ENCODE data around the gene INPPL1. TPM values are rescaled to one million over a fixed set of nuclear protein-coding genes. Genes with fewer than 3 reads are reported as not detected.
A peak's percentile ranks its signal among the peaks of the same experiment; 100 is the strongest.

The INPPL1 gene
- total and polyA plus RNA-seq, 12 donors, result 50.1 to 146 (median 107) TPM

DNA sequence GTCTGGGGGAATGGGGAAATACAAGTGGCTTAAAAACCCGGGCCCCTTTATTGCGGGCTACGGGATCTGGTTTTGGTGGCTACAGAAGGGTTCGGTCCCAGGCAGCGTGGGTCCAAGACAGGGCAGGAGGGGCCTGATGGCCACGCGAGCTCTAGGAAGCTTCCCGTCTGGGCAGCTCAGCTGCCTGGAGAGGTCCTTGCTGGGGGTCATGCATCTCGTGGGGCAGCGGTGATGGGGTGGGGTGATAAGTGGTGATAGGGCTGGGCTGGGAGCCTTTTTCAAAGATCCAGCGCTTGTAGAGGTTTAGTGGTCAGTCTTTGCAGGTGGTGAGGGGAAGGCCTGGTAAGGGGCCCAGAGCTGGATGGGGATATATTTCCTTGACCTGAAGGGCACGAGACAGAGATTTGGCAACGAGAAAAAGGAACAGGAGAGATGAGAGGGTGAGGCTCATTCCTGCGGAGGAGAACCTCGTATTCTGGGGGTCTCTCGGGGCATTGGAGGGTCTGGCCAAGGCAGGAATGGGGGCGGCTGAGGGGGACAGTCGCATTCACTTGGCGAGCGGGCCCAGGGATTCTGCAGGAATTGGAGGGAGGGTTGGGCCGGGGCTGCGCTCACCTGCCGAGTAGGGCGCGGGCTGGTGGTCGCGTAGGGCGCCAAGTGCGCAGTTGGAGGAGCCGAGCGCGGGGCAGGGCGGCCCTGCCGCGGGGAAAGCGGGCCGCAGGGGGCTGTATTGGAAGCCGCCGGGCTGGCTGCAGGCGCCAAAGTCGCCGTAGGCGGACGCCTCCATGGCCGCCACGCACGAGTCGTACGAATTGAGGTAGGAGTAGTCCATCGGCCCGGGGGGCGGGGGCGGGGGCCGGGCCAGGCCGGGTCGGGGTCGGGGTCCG is 18.8 kb downstream of the INPPL1 start:
- TF ChIP-seq, protein P1, sequence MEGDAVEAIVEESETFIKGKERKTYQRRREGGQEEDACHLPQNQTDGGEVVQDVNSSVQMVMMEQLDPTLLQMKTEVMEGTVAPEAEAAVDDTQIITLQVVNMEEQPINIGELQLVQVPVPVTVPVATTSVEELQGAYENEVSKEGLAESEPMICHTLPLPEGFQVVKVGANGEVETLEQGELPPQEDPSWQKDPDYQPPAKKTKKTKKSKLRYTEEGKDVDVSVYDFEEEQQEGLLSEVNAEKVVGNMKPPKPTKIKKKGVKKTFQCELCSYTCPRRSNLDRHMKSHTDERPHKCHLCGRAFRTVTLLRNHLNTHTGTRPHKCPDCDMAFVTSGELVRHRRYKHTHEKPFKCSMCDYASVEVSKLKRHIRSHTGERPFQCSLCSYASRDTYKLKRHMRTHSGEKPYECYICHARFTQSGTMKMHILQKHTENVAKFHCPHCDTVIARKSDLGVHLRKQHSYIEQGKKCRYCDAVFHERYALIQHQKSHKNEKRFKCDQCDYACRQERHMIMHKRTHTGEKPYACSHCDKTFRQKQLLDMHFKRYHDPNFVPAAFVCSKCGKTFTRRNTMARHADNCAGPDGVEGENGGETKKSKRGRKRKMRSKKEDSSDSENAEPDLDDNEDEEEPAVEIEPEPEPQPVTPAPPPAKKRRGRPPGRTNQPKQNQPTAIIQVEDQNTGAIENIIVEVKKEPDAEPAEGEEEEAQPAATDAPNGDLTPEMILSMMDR (IDR thresholded peaks at IDR 0.05), result no peak
- H3K9me3 ChIP-seq, result no peaks in the 10 kb centered on the region
- 21 to 23% methylated on average over 39 to 58 of the region's 58 CpGs for WGBS, 2 donors
- DNase-seq (no peak), ATAC-seq (no peak)
- intact Hi-C loops (cut with DNase I), result loop anchor here in 1 of 10 donors (5.0 kb wide), 1 partner anchor 169 kb away; no protein-coding TSS in a partner anchor
- peaks cover 0 to 2% (median 0%) of the 10 kb centered on the region in 9 donors for H3K36me3 ChIP-seq
- no peak overlapping the region for H3K27ac ChIP-seq
- H3K27me3 ChIP-seq, result peaks cover 13 to 100% (median 82%) of the 10 kb centered on the region in 7 donors
- peak overlapping the region in 8 of 10 donors; percentile 2 to 46 (median 30) for H3K4me3 ChIP-seq
- H3K4me1 ChIP-seq, result peaks cover 10 to 43% (median 35%) of the 10 kb centered on the region in 9 donors

- Histone ChIP-seq H3K4me1 (peaks cover 10 to 37% (median 29%) of the 10 kb centered on the region in 9 donors), H3K4me3 (peak within 1 kb of the TSS in 9 of 10 donors; percentile 2 to 46 (median 30)), H3K9me3 (no peaks in the 10 kb centered on the region), H3K27ac (no peak within 1 kb of the TSS), H3K27me3 (peaks cover 13 to 99% (median 86%) of the 10 kb centered on the region in 7 donors), H3K36me3 (no peaks in the 10 kb centered on the region)
- TF ChIP-seq, protein P1 (IDR thresholded peaks at IDR 0.05), result no peak
- DNase-seq (peak in 1 of 2 donors; percentile 4), ATAC-seq (no peak)
- intact Hi-C loops (cut with DNase I), result loop anchor here in 1 of 10 donors (5.0 kb wide), 1 partner anchor 168 kb away; no protein-coding TSS in a partner anchor
- 1% methylated on average over 24 to 37 of the region's 37 CpGs for WGBS, 2 donors
These were observed 19.4 kb downstream of the INPPL1 start, which contains the start of gene PHOX2A for GRCh38 chr11:72244060-72244360. Gene PHOX2A, minus strand, starts transcription at chr11:72244176. Its CDS starts 172 bp downstream, at chr11:72244004.

GRCh38 chr11:72244361-72245262 is 20.0 kb downstream of the INPPL1 start:
- DNase-seq (no peak), ATAC-seq (no peak)
- Histone ChIP-seq H3K9me3 (no peaks in the 10 kb centered on the region), H3K4me1 (peaks cover 7 to 31% (median 23%) of the 10 kb centered on the region in 9 donors), H3K36me3 (no peaks in the 10 kb centered on the region), H3K27ac (no peak overlapping the region), H3K4me3 (peak overlapping the region in 9 of 10 donors; percentile 2 to 46 (median 30)), H3K27me3 (peaks cover 13 to 99% (median 92%) of the 10 kb centered on the region in 7 donors)
- intact Hi-C loops (cut with DNase I), result loop anchor here in 1 of 10 donors (5.0 kb wide), 1 partner anchor 168 kb away; no protein-coding TSS in a partner anchor
- TF ChIP-seq, protein P1 (IDR thresholded peaks at IDR 0.05), result no peak
- WGBS, 2 donors, result 5% methylated on average over 41 to 46 of the region's 46 CpGs
